Right atrium auricular region (tissue), 2 donors: ENCODE results near the gene DLG2. TPM values are rescaled to one million over a fixed set of nuclear protein-coding genes. Genes with fewer than 3 reads are reported as not detected.
"Not testable (repeated sequence)": the region's sequence is repeated elsewhere in the genome, so short reads cannot be mapped to it uniquely, and the experiment has no call there.

Source experiments
- DNase-seq: peaks from one replicate; pipeline ENCODE4 v3.0.0-alpha.2; 2019; ENCODE audit warnings: low spot score
- H3K27ac ChIP-seq, 2 donors: fragments of 200-600 bp; sonication (generic); 1 replicate in 1 of 2; 2 replicates in 1 of 2; pipeline ENCODE4 v1.5.1; 2016 to 2019
- H3K27me3 ChIP-seq, 2 donors: fragments of 200-600 bp; sonication (generic); one replicate each; pipeline versions ENCODE4 v1.5.1 to v1.6.0; 2017 to 2019
- H3K36me3 ChIP-seq: fragments of 200-600 bp; sonication (generic); one replicate; pipeline ENCODE4 v1.5.1; 2016
- H3K4me1 ChIP-seq, 2 donors: fragments of 200-600 bp; sonication (generic); one replicate each; pipeline versions ENCODE4 v1.5.1 to v1.6.0; 2017 to 2019
- H3K4me3 ChIP-seq, 2 donors: fragments of 200-600 bp; sonication (generic); 1 replicate in 1 of 2; 2 replicates in 1 of 2; pipeline ENCODE4 v1.5.1; 2017 to 2019; ENCODE audit warnings: mild to moderate bottlenecking in 1 of 2, moderate library complexity in 1 of 2
- H3K9me3 ChIP-seq, 2 donors: fragments of 200-600 bp; sonication (generic); one replicate each; pipeline ENCODE4 v1.5.1; 2019
- total RNA-seq, 2 donors: library from RNA; depleted of rRNA; stranded (reverse); fragments of >200 nt; gene quantifications; one replicate each; pipeline ENCODE4 v1.1.0, GENCODE V29; 2016
- TF ChIP-seq, protein P1 (sequence below), 2 donors: fragments of 200-600 bp; sonication (generic); IDR thresholded peaks; one replicate each; pipeline ENCODE4 v1.5.1; 2019; ENCODE audit warnings: antibody characterized with exemption in 2 of 2

Gene DLG2
- total RNA-seq, 2 donors from 2014 or later: 6.6 to 6.7 TPM

DNA sequence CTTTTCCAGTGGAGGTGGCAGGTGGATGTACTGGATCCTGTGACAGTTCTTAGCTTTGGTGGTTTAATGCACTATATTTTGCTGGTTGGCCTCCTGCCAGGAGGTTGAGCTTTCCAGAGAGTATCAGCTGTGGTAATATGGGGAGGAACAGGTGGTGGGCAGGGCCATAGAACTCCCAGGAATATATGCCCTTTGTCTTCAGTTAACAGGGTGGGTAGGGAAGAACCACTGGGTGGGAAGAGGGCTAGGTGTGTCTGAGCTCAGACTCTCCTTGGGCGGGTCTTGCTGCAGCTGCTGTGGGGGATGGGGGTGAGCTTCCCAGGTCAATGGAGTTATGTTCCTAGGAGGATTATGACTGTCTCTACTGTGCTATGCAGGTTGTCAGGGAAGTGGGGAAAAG is 203.8 kb downstream of the DLG2 start:
- TF ChIP-seq, protein P1, sequence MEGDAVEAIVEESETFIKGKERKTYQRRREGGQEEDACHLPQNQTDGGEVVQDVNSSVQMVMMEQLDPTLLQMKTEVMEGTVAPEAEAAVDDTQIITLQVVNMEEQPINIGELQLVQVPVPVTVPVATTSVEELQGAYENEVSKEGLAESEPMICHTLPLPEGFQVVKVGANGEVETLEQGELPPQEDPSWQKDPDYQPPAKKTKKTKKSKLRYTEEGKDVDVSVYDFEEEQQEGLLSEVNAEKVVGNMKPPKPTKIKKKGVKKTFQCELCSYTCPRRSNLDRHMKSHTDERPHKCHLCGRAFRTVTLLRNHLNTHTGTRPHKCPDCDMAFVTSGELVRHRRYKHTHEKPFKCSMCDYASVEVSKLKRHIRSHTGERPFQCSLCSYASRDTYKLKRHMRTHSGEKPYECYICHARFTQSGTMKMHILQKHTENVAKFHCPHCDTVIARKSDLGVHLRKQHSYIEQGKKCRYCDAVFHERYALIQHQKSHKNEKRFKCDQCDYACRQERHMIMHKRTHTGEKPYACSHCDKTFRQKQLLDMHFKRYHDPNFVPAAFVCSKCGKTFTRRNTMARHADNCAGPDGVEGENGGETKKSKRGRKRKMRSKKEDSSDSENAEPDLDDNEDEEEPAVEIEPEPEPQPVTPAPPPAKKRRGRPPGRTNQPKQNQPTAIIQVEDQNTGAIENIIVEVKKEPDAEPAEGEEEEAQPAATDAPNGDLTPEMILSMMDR (IDR thresholded peaks at IDR 0.05): no peak

DNA sequence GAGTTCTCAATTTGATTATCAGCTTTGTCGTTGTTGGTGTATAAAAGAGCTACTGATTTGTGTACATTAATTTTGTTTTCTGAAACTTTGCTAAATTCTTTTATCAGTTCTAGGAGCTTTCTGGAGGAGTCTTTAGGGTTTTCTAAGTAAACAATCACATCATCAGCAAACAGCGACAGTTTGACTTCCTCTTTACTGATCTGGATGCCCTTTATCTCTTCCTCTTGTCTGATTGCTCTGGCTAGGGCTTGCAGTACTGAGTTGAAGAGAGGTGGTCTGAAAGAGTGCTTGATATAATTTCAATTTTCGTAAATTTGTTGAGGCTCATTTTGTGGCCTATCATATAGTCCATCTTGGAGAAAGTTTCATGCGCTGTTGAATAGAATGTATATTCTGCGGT is 213.0 kb downstream of the DLG2 start:
- TF ChIP-seq, protein P1 (IDR thresholded peaks at IDR 0.05): no peak
- DNase-seq: no peak
- Histone ChIP-seq H3K27me3 (no peaks in the 10 kb centered on the region), H3K36me3 (no peaks in the 10 kb centered on the region), H3K9me3 (peaks cover 0 to 11% of the 10 kb centered on the region in 2 donors), H3K4me1 (no peaks in the 10 kb centered on the region), H3K4me3 (no peak overlapping the region), H3K27ac (no peak overlapping the region)

More for the DNA sequence above, 203.8 kb downstream of the DLG2 start:
- H3K4me3 ChIP-seq: no peak overlapping the region
- no peaks in the 10 kb centered on the region for H3K4me1 ChIP-seq
- no peak overlapping the region for H3K27ac ChIP-seq
- H3K27me3 ChIP-seq: no peaks in the 10 kb centered on the region
- no peaks in the 10 kb centered on the region for H3K36me3 ChIP-seq
- no peaks in the 10 kb centered on the region for H3K9me3 ChIP-seq
- no peak for DNase-seq

DNA sequence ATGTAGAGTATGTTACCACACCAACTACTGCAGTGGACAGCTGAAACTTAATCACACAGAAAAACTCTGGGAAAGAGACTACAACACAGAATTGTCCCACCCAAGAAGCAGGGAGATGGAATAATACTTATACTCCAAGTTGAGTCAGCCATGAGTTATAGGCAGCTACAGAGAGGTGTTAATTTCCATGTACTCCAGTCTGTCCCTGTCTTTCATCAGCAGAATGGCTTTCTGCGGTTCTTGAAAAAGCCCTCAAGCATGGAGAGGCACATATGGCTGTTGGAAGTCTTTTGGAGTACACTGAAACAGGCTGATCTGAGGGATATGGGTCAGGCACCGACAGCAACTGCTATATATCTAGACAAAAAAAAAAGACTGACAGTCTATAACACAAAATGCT is 219.5 kb downstream of the DLG2 start:
- TF ChIP-seq, protein P1 (IDR thresholded peaks at IDR 0.05): no peak
- DNase-seq: no peak
- Histone ChIP-seq H3K27me3 (no peaks in the 10 kb centered on the region), H3K9me3 (peaks cover 0 to 5% of the 10 kb centered on the region in 2 donors), H3K4me1 (no peaks in the 10 kb centered on the region), H3K36me3 (no peaks in the 10 kb centered on the region), H3K4me3 (no peak overlapping the region), H3K27ac (no peak overlapping the region)

DNA sequence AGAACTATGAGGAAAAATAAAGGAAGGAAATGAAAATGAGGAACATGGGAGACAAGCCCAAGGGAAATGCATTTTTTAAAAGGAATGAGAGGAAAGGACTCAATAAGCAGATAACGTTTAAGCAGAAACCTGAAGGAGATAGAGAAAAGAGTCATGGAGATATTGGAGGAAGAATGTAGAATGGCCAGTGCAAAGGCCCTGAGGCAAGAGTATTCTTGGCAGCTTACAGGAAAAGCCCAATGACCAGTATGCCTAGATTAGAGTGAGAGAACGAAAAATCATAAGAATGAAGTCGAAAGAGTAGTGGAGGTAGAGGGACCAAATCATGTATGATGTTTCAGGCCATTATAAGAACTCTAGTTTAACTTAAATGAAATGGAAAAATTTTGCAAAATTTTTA is 220.3 kb downstream of the DLG2 start:
- no peak for DNase-seq
- Histone ChIP-seq H3K36me3 (no peaks in the 10 kb centered on the region), H3K9me3 (peaks cover 0 to 9% of the 10 kb centered on the region in 2 donors), H3K27me3 (no peaks in the 10 kb centered on the region), H3K4me1 (no peaks in the 10 kb centered on the region), H3K4me3 (no peak overlapping the region), H3K27ac (no peak overlapping the region)
- TF ChIP-seq, protein P1 (IDR thresholded peaks at IDR 0.05): no peak

DNA sequence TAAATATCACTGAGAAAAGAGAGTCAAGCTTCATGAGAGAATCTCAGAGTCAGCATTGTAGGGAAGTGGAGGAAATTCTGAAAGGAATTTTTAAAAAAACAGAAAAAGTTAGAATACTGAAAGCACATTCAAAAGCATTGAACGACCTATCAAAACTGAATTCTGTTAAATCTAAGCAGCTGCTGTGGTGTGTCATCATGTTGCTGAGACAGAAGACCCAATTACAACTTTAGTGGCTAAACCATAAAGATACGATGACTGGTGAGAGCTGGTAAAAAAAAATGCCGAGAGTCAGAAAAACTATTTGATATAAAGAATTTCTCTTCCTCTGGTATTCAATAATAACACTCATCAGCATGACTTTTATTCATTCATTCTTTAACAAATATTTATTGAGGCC is 220.8 kb downstream of the DLG2 start:
- peaks cover 0 to 9% of the 10 kb centered on the region in 2 donors for H3K9me3 ChIP-seq
- H3K4me1 ChIP-seq: no peaks in the 10 kb centered on the region
- H3K4me3 ChIP-seq: no peak overlapping the region
- no peaks in the 10 kb centered on the region for H3K27me3 ChIP-seq
- DNase-seq: no peak
- no peaks in the 10 kb centered on the region for H3K36me3 ChIP-seq
- H3K27ac ChIP-seq: no peak overlapping the region
- TF ChIP-seq, protein P1 (IDR thresholded peaks at IDR 0.05): no peak

DNA sequence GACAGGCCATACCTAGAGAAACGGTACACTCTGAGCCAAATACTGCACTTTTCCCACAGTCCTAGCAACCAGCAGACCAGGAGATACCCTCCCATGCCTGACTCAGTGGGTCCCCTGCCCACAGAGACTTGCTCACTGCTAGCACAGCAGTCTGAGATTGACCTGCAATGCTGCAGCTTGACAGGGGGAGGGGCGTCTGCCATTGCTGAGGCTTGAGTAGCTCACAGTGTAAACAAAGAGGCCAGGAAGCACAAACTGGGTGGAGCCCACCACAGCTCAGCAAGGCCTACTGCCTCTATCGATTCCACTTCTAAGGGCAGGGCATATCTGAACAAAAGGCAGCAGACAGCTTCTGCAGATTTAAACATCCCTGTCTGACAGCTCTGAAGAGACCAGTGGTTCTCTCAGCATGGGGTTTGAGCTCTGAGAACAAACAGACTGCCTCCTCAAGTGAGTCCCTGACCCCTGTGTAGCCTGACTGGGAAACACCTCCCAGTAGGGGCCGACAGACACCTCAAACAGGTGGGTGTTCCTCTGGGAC is 231.6 kb downstream of the DLG2 start:
- not testable (repeated sequence) for H3K36me3 ChIP-seq, H3K27me3 ChIP-seq, H3K27ac ChIP-seq

More for the DNA sequence above, 231.6 kb downstream of the DLG2 start:
- not testable (repeated sequence) for H3K4me3 ChIP-seq, H3K4me1 ChIP-seq, H3K9me3 ChIP-seq, DNase-seq
